BLaER1 (cell line): Measurements from ENCODE around the gene VPS8.

Experiments
- H3K27ac ChIP-seq: shearing (Covaris generic); formaldehyde crosslinking; 2 replicates; pipeline ENCODE4 v1.8.1; 2022
- H3K27me3 ChIP-seq: shearing (Covaris generic); formaldehyde crosslinking; 2 replicates; pipeline ENCODE4 v1.8.1; 2022
- H3K36me3 ChIP-seq: shearing (Covaris generic); formaldehyde crosslinking; 2 replicates; pipeline ENCODE4 v1.8.1; 2022
- H3K4me1 ChIP-seq: shearing (Covaris generic); formaldehyde crosslinking; 2 replicates; pipeline ENCODE4 v1.8.1; 2022
- H3K4me2 ChIP-seq: shearing (Covaris generic); formaldehyde crosslinking; 2 replicates; pipeline ENCODE4 v1.8.1; 2022
- H3K4me3 ChIP-seq: shearing (Covaris generic); formaldehyde crosslinking; 2 replicates; pipeline ENCODE4 v1.8.1; 2022
- H3K9ac ChIP-seq: shearing (Covaris generic); formaldehyde crosslinking; 2 replicates; pipeline ENCODE4 v1.8.1; 2022
- H3K9me3 ChIP-seq: shearing (Covaris generic); formaldehyde crosslinking; 2 replicates; pipeline ENCODE4 v1.8.1; 2022
- H4K20me1 ChIP-seq: shearing (Covaris generic); formaldehyde crosslinking; 2 replicates; pipeline ENCODE4 v1.8.1; 2022
- Cebpa-rat ChIP-seq: shearing (Covaris generic); IDR thresholded peaks from 2 replicates; pipeline ENCODE4 v1.8.1; 2022

The VPS8 gene

DNA sequence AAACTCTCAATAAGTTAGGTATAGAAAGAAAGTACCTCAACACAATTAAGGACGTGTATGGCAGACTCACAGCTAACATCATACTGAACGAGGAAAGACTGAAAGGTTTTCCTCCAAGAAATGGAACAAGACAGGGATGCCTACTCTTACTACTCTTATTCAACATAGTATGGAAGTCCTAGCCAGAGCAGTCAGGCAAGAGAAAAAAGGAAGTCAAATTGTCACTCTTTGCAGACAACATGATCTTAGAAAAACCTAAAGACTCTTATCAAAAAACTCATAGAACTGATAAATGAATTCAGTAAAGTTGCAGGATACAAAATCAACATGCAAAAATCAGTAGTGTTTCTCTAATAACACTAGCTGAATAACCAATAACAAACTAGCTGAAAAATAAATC lies 244.9 kb downstream of the VPS8 start:
- Histone ChIP-seq H3K27ac (no peak overlapping the region), H3K27me3 (no peaks in the 10 kb centered on the region), H3K36me3 (peaks cover 44% of the 10 kb centered on the region), H3K9me3 (peaks cover 35% of the 10 kb centered on the region), H3K4me3 (no peak overlapping the region), H4K20me1 (no peaks in the 10 kb centered on the region), H3K9ac (no peak overlapping the region), H3K4me2 (no peak overlapping the region), H3K4me1 (peaks cover 3% of the 10 kb centered on the region; the same call in 1 of the 2 replicates)
- TF ChIP-seq Cebpa-rat, result no peak

DNA sequence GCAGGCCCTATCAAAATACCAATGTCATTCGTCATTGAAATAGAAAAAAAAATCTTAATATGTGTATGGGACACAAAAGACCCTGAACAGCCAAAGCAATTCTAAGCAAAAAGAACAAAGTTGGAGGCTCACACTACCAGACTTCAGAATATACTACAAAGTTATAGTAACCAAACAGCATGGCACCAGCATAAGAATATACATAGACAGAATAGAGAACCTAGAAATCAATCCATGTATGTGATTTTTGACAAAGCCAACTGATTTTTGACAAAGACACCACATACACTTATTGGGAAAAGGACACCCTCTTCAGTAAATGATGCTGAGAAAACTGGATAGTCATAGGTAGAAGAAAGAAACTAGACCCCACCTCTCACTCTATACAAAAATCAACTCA lies 245.9 kb downstream of the VPS8 start:
- Histone ChIP-seq H4K20me1 (no peaks in the 10 kb centered on the region), H3K36me3 (peaks cover 35% of the 10 kb centered on the region), H3K4me2 (no peak overlapping the region), H3K4me1 (peaks cover 3% of the 10 kb centered on the region; the same call in 1 of the 2 replicates), H3K27ac (no peak overlapping the region), H3K9me3 (peaks cover 35% of the 10 kb centered on the region), H3K4me3 (no peak overlapping the region), H3K27me3 (no peaks in the 10 kb centered on the region), H3K9ac (no peak overlapping the region)
- TF ChIP-seq Cebpa-rat, result no peak

DNA sequence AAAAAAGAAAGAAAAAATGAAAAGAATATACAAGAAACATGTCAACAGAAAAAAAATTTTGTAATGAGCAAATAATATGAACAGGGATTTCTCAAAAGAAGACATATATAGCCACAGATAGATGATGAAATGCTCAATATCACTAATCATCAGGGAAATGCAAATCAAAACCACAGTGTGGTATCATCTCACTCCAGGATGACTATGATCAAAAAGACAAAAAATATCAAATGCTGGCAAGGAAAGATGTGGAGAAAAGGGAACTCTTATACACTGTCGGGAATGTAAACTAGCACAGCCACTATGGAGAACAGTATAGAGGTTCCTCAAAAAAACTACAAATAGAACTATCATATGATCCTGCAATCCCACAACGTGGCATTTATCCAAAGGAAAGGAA lies 246.8 kb downstream of the VPS8 start:
- no peak overlapping the region for H3K27ac ChIP-seq
- H3K36me3 ChIP-seq, result peaks cover 25% of the 10 kb centered on the region
- TF ChIP-seq Cebpa-rat, result no peak
- no peaks in the 10 kb centered on the region for H4K20me1 ChIP-seq
- H3K4me3 ChIP-seq, result no peak overlapping the region
- H3K27me3 ChIP-seq, result no peaks in the 10 kb centered on the region
- no peak overlapping the region for H3K4me2 ChIP-seq
- peaks cover 35% of the 10 kb centered on the region for H3K9me3 ChIP-seq
- peaks cover 3% of the 10 kb centered on the region; the same call in 1 of the 2 replicates for H3K4me1 ChIP-seq
- no peak overlapping the region for H3K9ac ChIP-seq

DNA sequence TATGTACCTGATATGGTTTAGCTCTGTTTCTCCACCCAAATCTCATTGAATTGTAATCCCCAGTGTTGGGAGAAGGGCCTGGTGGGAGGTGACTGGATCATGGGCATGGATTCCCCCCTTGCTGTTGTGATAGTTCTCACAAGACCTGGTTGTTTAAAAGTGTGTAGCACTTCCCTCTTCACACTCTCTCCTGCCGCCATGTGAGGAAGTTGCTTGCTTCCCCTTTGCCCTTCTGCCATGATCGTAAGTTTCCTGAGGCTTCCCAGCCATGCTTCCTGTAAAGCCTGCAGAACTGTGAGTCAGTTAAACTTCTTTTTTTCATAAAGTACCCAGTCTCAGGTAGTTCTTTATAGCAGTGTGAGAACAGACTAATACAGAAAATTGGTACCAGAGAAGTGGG lies 247.8 kb downstream of the VPS8 start:
- no peak overlapping the region for H3K9ac ChIP-seq
- H3K27ac ChIP-seq, result no peak overlapping the region
- no peak overlapping the region for H3K4me3 ChIP-seq
- peaks cover 3% of the 10 kb centered on the region; the same call in 1 of the 2 replicates for H3K4me1 ChIP-seq
- H4K20me1 ChIP-seq, result no peaks in the 10 kb centered on the region
- H3K4me2 ChIP-seq, result no peak overlapping the region
- peaks cover 35% of the 10 kb centered on the region for H3K9me3 ChIP-seq
- TF ChIP-seq Cebpa-rat, result no peak
- peaks cover 17% of the 10 kb centered on the region; the same call in 1 of the 2 replicates for H3K36me3 ChIP-seq
- H3K27me3 ChIP-seq, result no peaks in the 10 kb centered on the region

DNA sequence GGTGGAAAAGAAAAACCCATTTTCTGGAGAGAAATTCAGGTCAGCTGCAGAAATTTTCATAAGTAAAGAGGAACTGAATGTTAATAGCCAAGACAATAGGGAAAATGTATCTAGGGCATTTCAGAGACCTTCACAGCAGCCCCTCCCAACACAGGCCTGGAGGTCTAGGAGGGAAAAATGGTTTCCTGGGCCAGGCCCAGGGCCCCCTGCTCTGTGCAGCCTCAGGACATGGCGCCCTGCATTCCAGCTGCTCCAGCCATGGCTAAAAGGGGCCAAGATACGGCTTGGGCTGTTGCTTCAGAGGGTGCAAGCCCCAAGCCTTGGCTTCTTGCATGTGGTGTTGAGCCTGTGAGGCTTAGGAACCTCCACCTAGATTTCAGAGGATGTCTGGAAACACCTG lies 248.7 kb downstream of the VPS8 start:
- no peak overlapping the region for H3K4me3 ChIP-seq
- H3K9me3 ChIP-seq, result peaks cover 35% of the 10 kb centered on the region
- H4K20me1 ChIP-seq, result no peaks in the 10 kb centered on the region
- no peaks in the 10 kb centered on the region for H3K27me3 ChIP-seq
- H3K9ac ChIP-seq, result no peak overlapping the region
- no peak overlapping the region for H3K4me2 ChIP-seq
- H3K27ac ChIP-seq, result no peak overlapping the region
- peaks cover 3% of the 10 kb centered on the region; the same call in 1 of the 2 replicates for H3K4me1 ChIP-seq
- TF ChIP-seq Cebpa-rat, result no peak
- peaks cover 13% of the 10 kb centered on the region; the same call in 1 of the 2 replicates for H3K36me3 ChIP-seq

DNA sequence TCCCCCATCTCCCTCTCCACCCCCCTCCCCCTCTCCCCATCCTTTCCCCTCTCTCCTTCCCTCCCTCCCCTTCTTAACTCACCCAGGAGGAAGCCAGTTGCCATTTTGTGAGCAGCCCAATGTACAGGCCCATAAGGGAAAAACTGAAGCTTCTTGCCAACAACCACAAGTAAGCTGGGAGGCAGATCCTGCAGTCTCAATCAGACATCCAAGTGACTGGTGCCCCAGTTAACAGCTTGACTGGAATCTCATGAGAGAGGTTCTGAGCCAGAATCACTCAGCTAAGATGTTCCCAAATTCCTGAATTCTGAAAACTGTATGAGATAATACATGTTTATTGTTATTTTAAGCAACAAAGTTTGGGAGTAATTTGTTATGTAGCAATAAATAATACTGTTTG lies 250.2 kb downstream of the VPS8 start:
- TF ChIP-seq Cebpa-rat, result no peak
- H3K9me3 ChIP-seq, result peaks cover 30% of the 10 kb centered on the region

DNA sequence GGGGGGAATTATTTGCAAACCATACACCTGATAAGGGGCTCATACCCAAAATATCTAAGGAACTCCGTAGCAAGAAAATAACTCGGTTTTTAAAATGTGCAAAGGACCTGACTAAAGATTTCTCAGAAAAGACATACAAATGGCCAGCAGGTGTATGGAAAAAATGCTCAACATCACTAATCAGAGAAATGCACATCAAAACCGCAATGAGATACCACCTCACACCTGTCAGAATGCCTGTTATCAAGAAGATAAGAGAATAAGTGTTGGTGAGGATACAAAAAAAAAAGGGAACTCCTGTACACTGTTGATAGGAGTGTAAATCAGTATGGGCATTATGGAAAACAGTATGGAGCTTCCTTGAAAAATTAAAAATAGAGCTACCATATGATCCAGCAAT lies 251.5 kb downstream of the VPS8 start:
- no peak for TF ChIP-seq Cebpa-rat
- Histone ChIP-seq H3K27me3 (no peaks in the 10 kb centered on the region), H3K4me1 (peaks cover 3% of the 10 kb centered on the region; the same call in 1 of the 2 replicates), H3K4me3 (no peak overlapping the region), H3K9ac (no peak overlapping the region), H3K36me3 (0 out of 2 replicates have a peak, but pooled peaks cover 8% of the 10 kb centered on the region), H3K4me2 (no peak overlapping the region), H4K20me1 (no peaks in the 10 kb centered on the region), H3K9me3 (peaks cover 20% of the 10 kb centered on the region), H3K27ac (no peak overlapping the region)

More for the DNA sequence above, 250.2 kb downstream of the VPS8 start:
- Histone ChIP-seq H3K36me3 (0 out of 2 replicates have a peak, but pooled peaks cover 8% of the 10 kb centered on the region), H3K9ac (no peak overlapping the region), H3K4me1 (peaks cover 3% of the 10 kb centered on the region; the same call in 1 of the 2 replicates), H3K27me3 (no peaks in the 10 kb centered on the region), H3K4me2 (no peak overlapping the region), H3K27ac (no peak overlapping the region), H4K20me1 (no peaks in the 10 kb centered on the region), H3K4me3 (no peak overlapping the region)

DNA sequence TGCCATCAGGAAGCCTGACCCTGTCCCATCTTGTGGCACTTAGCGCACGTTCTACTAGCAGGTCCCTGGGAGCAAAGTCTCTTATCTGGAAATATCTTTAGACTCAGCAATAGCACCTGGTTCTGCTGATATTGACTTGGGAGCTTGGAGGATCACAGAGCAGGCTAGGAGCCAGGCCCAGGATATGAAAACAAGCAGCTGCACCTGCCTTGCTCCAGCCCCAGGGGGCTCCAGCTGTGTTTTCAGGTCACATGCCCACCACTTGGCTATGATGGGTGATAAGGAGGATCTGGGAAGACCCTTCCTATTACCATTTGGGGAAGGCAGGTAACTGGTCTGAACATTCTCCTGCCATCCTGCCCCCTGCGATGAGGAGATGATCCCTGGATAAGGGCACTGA lies 253.1 kb downstream of the VPS8 start:
- Histone ChIP-seq H3K36me3 (0 out of 2 replicates have a peak, but pooled peaks cover 8% of the 10 kb centered on the region), H3K9me3 (peaks cover 17% of the 10 kb centered on the region), H3K4me1 (no peaks in the 10 kb centered on the region), H3K4me2 (no peak overlapping the region), H3K9ac (no peak overlapping the region), H4K20me1 (no peaks in the 10 kb centered on the region), H3K4me3 (no peak overlapping the region), H3K27ac (no peak overlapping the region), H3K27me3 (no peaks in the 10 kb centered on the region)
- TF ChIP-seq Cebpa-rat, result no peak

DNA sequence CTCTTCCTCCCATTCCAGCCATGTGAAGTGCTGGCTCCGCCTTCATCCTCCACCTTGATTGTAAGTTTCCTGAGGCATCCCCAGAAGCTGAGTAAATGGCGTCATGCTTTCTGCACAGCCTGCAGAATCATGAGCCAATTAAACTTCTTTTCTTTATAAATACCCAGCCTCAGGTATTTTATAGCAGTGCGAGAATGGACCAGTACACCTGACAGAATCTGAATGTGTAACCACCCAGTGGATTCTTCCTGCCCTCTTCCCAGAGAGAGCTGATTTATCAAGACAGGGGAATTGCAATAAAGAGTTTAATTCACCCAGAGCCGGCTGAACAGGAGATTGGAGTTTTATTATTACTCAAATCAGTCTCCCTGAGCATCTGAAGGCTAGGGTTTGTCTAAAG lies 254.3 kb downstream of the VPS8 start:
- TF ChIP-seq Cebpa-rat, result no peak
- H3K4me3 ChIP-seq, result no peak overlapping the region
- no peaks in the 10 kb centered on the region for H3K36me3 ChIP-seq
- no peak overlapping the region for H3K27ac ChIP-seq
- no peaks in the 10 kb centered on the region for H4K20me1 ChIP-seq
- H3K9ac ChIP-seq, result no peak overlapping the region
- no peaks in the 10 kb centered on the region for H3K4me1 ChIP-seq
- no peak overlapping the region for H3K4me2 ChIP-seq
- no peaks in the 10 kb centered on the region for H3K27me3 ChIP-seq
- H3K9me3 ChIP-seq, result peaks cover 5% of the 10 kb centered on the region

DNA sequence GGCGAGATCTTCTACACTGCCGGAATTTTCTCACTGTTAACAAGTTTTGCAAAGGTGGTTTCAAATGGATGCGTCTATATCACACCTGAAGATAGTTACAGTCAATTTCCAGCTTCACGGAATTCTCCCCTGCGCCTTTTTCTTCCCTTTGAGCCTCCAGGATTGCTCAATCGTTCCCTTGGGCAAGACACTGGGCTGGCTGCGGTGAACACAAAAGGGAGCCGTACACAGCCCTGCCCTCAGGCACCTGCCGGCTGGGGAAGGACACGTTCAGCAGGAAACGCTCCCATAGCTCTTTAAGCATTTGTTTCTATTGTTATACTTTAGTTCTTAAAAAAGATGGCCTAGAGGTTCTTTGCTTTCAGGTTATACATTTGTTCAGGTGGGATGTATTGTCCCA lies 255.2 kb downstream of the VPS8 start:
- no peaks in the 10 kb centered on the region for H3K27me3 ChIP-seq
- H3K9ac ChIP-seq, result no peak overlapping the region
- no peak overlapping the region for H3K4me2 ChIP-seq
- H3K4me3 ChIP-seq, result no peak overlapping the region
- H3K27ac ChIP-seq, result no peak overlapping the region
- TF ChIP-seq Cebpa-rat, result no peak
- H3K36me3 ChIP-seq, result no peaks in the 10 kb centered on the region
- no peaks in the 10 kb centered on the region for H3K4me1 ChIP-seq
- H4K20me1 ChIP-seq, result no peaks in the 10 kb centered on the region
- H3K9me3 ChIP-seq, result no peaks in the 10 kb centered on the region
